Mucosa of rectum (tissue), 2 donors: ENCODE results near the gene SLC35G6.
A peak's percentile ranks its signal among the peaks of the same experiment; 100 is the strongest.

Experiments used
- H3K27ac ChIP-seq, 2 donors: one replicate each; pipeline ENCODE4 v1.7.0; 2013; ENCODE audit warnings: inconsistent platforms in 2 of 2, low read depth in 2 of 2, low read length in 2 of 2
- H3K27me3 ChIP-seq, 2 donors: one replicate each; pipeline ENCODE4 v1.7.0; 2013; ENCODE audit warnings: low read length in 2 of 2; ENCODE audit not compliant: control insufficient read depth in 2 of 2, insufficient read depth in 2 of 2
- H3K36me3 ChIP-seq, 2 donors: one replicate each; pipeline ENCODE4 v1.7.0; 2013; ENCODE audit warnings: low read length in 2 of 2; ENCODE audit not compliant: control insufficient read depth in 2 of 2, insufficient read depth in 2 of 2
- H3K4me1 ChIP-seq, 2 donors: one replicate each; pipeline ENCODE4 v1.7.0; 2013; ENCODE audit warnings: low read length in 2 of 2, mild to moderate bottlenecking in 1 of 2; ENCODE audit not compliant: control insufficient read depth in 2 of 2, insufficient read depth in 2 of 2
- H3K4me3 ChIP-seq, 2 donors: one replicate each; pipeline ENCODE4 v1.7.0; 2013; ENCODE audit warnings: low read length in 2 of 2
- H3K9ac ChIP-seq, 2 donors: one replicate each; pipeline ENCODE4 v1.7.0; 2013; ENCODE audit warnings: low read length in 2 of 2, low read depth in 1 of 2, mild to moderate bottlenecking in 1 of 2
- H3K9me3 ChIP-seq, 2 donors: one replicate each; pipeline ENCODE4 v1.7.0; 2013; ENCODE audit warnings: low read length in 2 of 2; ENCODE audit not compliant: control insufficient read depth in 2 of 2
- donor health status: healthy.
- donor health status: Normal muscosa, but diverticular disease.

Gene SLC35G6

GRCh38 chr17:7486181-7486580 lies 4.9 kb downstream of the SLC35G6 start:
- H3K27ac ChIP-seq = no peak overlapping the region
- H3K27me3 ChIP-seq = no peaks in the 10 kb centered on the region
- H3K36me3 ChIP-seq = peaks cover 2 to 3% of the 10 kb centered on the region in 2 donors
- peak overlapping the region; percentile 24 to 38 for H3K9ac ChIP-seq
- H3K4me3 ChIP-seq = peak overlapping the region in 1 of 2 donors; percentile 94
- peaks cover 21 to 41% of the 10 kb centered on the region in 2 donors for H3K4me1 ChIP-seq
- H3K9me3 ChIP-seq = no peaks in the 10 kb centered on the region

DNA sequence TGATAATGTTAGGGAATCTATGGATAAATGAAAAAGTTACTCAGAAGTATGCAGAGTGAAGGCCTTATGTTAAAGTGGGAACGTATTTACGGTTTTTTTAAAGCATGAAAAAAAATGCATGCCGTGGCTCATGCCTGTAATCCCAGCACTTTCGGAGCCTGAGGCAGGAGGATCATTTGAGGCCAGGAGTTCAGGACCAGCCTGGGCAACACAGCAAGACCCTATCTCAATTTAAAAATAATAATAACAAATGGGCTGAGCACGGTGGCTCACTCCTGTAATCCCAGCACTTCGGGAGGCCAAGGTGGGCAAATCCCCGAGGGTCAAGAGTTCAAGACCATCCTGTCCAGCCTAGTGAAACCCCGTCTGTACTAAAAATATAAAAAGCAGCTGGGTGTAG lies 8.9 kb downstream of the SLC35G6 start:
- H3K9me3 ChIP-seq = no peaks in the 10 kb centered on the region
- H3K9ac ChIP-seq = no peak overlapping the region
- H3K4me1 ChIP-seq = peaks cover 20 to 43% of the 10 kb centered on the region in 2 donors
- peaks cover 2 to 13% of the 10 kb centered on the region in 2 donors for H3K36me3 ChIP-seq
- no peaks in the 10 kb centered on the region for H3K27me3 ChIP-seq
- H3K4me3 ChIP-seq = no peak overlapping the region
- no peak overlapping the region for H3K27ac ChIP-seq

GRCh38 chr17:7491583-7491982 lies 10.3 kb downstream of the SLC35G6 start:
- Histone ChIP-seq H3K4me1 (peaks cover 14 to 34% of the 10 kb centered on the region in 2 donors), H3K9me3 (no peaks in the 10 kb centered on the region), H3K27me3 (no peaks in the 10 kb centered on the region), H3K9ac (no peak overlapping the region), H3K36me3 (peaks cover 11 to 25% of the 10 kb centered on the region in 2 donors), H3K4me3 (peak overlapping the region in 1 of 2 donors; percentile 2), H3K27ac (peak overlapping the region in 1 of 2 donors; percentile 41)

GRCh38 chr17:7493941-7494340 lies 12.7 kb downstream of the SLC35G6 start:
- Histone ChIP-seq H3K9ac (no peak overlapping the region), H3K27me3 (no peaks in the 10 kb centered on the region), H3K4me3 (no peak overlapping the region), H3K9me3 (no peaks in the 10 kb centered on the region), H3K4me1 (peaks cover 3 to 24% of the 10 kb centered on the region in 2 donors), H3K36me3 (peaks cover 33 to 44% of the 10 kb centered on the region in 2 donors), H3K27ac (no peak overlapping the region)

- peaks cover 44 to 59% of the 10 kb centered on the region in 2 donors for H3K36me3 ChIP-seq
- no peak overlapping the region for H3K27ac ChIP-seq
- peaks cover 3 to 13% of the 10 kb centered on the region in 2 donors for H3K4me1 ChIP-seq
- no peaks in the 10 kb centered on the region for H3K9me3 ChIP-seq
- no peaks in the 10 kb centered on the region for H3K27me3 ChIP-seq
- H3K4me3 ChIP-seq = no peak overlapping the region
- no peak overlapping the region for H3K9ac ChIP-seq
Measured at GRCh38 chr17:7495906-7496434, 14.7 kb downstream of the SLC35G6 start.

DNA sequence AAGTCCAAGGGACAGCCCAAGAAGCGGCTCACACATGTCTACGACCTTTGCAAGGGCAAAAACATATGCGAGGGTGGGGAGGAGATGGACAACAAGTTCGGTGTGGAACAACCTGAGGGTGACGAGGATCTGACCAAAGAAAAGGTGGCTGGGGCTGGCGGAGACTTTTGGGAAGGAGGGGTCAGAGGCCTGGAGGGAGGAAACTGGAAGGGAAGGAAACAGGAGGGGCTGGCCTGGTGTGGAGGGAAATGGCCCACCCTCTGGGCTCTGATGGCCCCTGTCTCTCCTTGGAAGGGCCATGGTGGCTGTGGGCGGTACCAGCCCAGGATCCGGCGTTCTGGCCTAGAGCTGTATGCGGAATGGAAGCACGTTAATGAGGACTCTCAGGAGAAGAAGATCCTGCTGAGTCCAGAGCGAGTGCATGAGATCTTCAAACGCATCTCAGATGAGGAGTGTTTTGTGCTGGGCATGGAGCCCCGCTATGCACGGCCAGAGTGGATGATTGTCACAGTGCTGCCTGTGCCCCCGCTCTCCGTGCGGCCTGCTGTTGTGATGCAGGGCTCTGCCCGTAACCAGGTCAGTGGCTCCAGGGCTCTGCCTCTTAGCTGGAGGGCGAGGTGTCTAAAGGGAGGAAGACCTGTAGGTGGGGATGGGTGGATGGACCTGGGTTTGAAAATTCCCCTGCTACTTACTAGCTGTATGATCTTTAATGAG lies 15.4 kb downstream of the SLC35G6 start:
- peaks cover 50 to 66% of the 10 kb centered on the region in 2 donors for H3K36me3 ChIP-seq

GRCh38 chr17:7497228-7497627 lies 16.0 kb downstream of the SLC35G6 start:
- Histone ChIP-seq H3K27me3 (no peaks in the 10 kb centered on the region), H3K9ac (no peak overlapping the region), H3K36me3 (peaks cover 56 to 68% of the 10 kb centered on the region in 2 donors), H3K9me3 (no peaks in the 10 kb centered on the region), H3K4me1 (peaks cover 0 to 3% of the 10 kb centered on the region in 2 donors), H3K27ac (no peak overlapping the region), H3K4me3 (no peak overlapping the region)

More for the DNA sequence above, 15.4 kb downstream of the SLC35G6 start:
- H3K9ac ChIP-seq = no peak overlapping the region
- no peaks in the 10 kb centered on the region for H3K27me3 ChIP-seq
- no peaks in the 10 kb centered on the region for H3K9me3 ChIP-seq
- no peak overlapping the region for H3K27ac ChIP-seq
- no peak overlapping the region for H3K4me3 ChIP-seq
- H3K4me1 ChIP-seq = peaks cover under 1 to 9% of the 10 kb centered on the region in 2 donors

DNA sequence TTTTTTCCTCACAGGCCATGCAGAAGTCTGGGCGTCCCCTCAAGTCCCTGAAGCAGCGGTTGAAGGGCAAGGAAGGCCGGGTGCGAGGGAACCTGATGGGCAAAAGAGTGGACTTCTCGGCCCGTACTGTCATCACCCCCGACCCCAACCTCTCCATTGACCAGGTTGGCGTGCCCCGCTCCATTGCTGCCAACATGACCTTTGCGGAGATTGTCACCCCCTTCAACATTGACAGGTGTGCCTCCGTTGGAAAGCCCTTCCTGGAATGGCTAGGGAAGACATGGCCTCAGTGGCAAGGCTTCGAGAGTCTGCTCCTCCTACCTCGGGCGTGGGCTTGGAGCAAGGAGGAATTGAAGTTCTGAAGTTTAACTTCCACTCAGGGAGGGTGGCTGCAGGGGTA lies 16.4 kb downstream of the SLC35G6 start:
- peaks cover 0 to 3% of the 10 kb centered on the region in 2 donors for H3K4me1 ChIP-seq
- H3K27ac ChIP-seq = no peak overlapping the region
- no peak overlapping the region for H3K4me3 ChIP-seq
- no peaks in the 10 kb centered on the region for H3K9me3 ChIP-seq
- no peak overlapping the region for H3K9ac ChIP-seq
- peaks cover 60 to 72% of the 10 kb centered on the region in 2 donors for H3K36me3 ChIP-seq
- no peaks in the 10 kb centered on the region for H3K27me3 ChIP-seq

GRCh38 chr17:7499161-7499560 lies 17.9 kb downstream of the SLC35G6 start:
- no peak overlapping the region for H3K4me3 ChIP-seq
- no peak overlapping the region for H3K9ac ChIP-seq
- no peaks in the 10 kb centered on the region for H3K4me1 ChIP-seq
- peaks cover 76 to 82% of the 10 kb centered on the region in 2 donors for H3K36me3 ChIP-seq
- no peaks in the 10 kb centered on the region for H3K27me3 ChIP-seq
- no peaks in the 10 kb centered on the region for H3K9me3 ChIP-seq
- no peak overlapping the region for H3K27ac ChIP-seq

GRCh38 chr17:7501729-7502128 lies 20.5 kb downstream of the SLC35G6 start:
- H3K4me3 ChIP-seq = no peak overlapping the region

More at GRCh38 chr17:7501729-7502128, 20.5 kb downstream of the SLC35G6 start:
- Histone ChIP-seq H3K9me3 (no peaks in the 10 kb centered on the region), H3K27ac (no peak overlapping the region), H3K27me3 (no peaks in the 10 kb centered on the region), H3K36me3 (peaks cover 77 to 83% of the 10 kb centered on the region in 2 donors), H3K9ac (no peak overlapping the region), H3K4me1 (no peaks in the 10 kb centered on the region)
